ENCODE results near the gene C2CD4C. TPM values are rescaled to one million over a fixed set of nuclear protein-coding genes. Genes with fewer than 3 reads are reported as not detected.
"Not testable (repeated sequence)": the region's sequence is repeated elsewhere in the genome, so short reads cannot be mapped to it uniquely, and the experiment has no call there.

Gene C2CD4C
- total and polyA plus RNA-seq, 2 donors from 2014 or later = 0.99 to 1.9 TPM

DNA sequence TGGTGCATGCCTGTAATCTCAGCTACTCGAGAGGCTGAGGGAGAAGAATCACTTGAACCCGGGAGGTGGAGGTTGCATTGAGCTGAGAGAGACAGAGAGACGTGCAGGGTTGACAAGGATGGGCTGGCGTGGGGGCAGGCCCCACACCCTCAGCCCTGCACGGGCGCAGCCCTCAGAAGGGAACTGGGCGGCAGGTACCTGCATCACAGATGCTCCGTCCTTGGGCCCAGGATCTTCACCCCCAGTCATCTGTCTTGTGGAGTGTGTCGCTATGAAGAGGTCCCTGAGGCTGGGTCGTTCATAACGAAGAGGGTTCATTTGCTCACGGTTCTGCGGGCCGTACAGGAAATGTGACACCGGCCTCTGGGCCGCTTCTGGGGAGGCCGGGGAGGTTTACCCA is 20.3 kb downstream of the C2CD4C start:
- intact Hi-C loops (cut with DNase I) = no loop called here
- no peaks in the 10 kb centered on the region for H3K36me3 ChIP-seq (ENCODE audit: control insufficient read depth in 2 of 3, insufficient read depth in 3 of 3, low read length in 3 of 3)
- FAIRE-seq (no peak), DNase-seq (no peak)
- TF ChIP-seq, protein P1, sequence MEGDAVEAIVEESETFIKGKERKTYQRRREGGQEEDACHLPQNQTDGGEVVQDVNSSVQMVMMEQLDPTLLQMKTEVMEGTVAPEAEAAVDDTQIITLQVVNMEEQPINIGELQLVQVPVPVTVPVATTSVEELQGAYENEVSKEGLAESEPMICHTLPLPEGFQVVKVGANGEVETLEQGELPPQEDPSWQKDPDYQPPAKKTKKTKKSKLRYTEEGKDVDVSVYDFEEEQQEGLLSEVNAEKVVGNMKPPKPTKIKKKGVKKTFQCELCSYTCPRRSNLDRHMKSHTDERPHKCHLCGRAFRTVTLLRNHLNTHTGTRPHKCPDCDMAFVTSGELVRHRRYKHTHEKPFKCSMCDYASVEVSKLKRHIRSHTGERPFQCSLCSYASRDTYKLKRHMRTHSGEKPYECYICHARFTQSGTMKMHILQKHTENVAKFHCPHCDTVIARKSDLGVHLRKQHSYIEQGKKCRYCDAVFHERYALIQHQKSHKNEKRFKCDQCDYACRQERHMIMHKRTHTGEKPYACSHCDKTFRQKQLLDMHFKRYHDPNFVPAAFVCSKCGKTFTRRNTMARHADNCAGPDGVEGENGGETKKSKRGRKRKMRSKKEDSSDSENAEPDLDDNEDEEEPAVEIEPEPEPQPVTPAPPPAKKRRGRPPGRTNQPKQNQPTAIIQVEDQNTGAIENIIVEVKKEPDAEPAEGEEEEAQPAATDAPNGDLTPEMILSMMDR (IDR thresholded peaks at IDR 0.05; ENCODE audit: borderline replicate concordance, extremely low read depth, insufficient read depth) = no peak
- no peak overlapping the region for H3K27ac ChIP-seq (ENCODE audit: low read depth in 2 of 2, low read length in 2 of 2)
- H3K27me3 ChIP-seq (ENCODE audit: control insufficient read depth, insufficient read depth, low read length) = no peaks in the 10 kb centered on the region
- no peak overlapping the region for H3K4me3 ChIP-seq (ENCODE audit: low read length in 3 of 3)
- H3K4me1 ChIP-seq (ENCODE audit: control insufficient read depth in 2 of 3, insufficient read depth in 2 of 3, low read depth in 1 of 3, low read length in 3 of 3) = peaks cover 0 to 3% (median 0%) of the 10 kb centered on the region in 3 donors
- no peak overlapping the region for H3K9ac ChIP-seq (ENCODE audit: low read length in 3 of 3)
- H3K9me3 ChIP-seq (ENCODE audit: control insufficient read depth in 2 of 3, insufficient read depth in 1 of 3, low read length in 3 of 3) = no peaks in the 10 kb centered on the region

DNA sequence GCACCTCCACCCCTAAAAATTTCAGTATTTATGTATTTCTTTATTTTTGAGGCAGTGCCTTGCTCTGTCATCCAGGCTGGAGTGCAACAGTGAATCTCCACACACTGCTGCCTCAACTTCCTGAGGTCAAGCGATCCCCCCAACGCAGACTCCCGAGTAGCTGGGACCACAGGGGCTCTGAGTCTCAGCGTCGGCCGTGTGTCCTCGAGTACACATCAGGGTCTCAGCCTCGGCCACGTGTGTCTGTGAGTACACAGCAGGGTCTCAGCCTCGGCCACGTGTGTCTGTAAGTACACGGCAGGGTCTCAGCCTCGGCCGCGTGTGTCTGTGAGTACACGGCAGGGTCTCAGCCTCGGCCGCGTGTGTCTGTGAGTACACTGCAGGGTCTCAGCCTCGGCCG is 21.2 kb downstream of the C2CD4C start:
- DNase-seq (peak in 1 of 5 donors; percentile 28), FAIRE-seq (no peak)
- H3K27ac ChIP-seq (ENCODE audit: low read depth in 2 of 2, low read length in 2 of 2) = no peak overlapping the region
- H3K9ac ChIP-seq (ENCODE audit: low read length in 3 of 3) = no peak overlapping the region
- no peaks in the 10 kb centered on the region for H3K36me3 ChIP-seq (ENCODE audit: control insufficient read depth in 2 of 3, insufficient read depth in 3 of 3, low read length in 3 of 3)
- no peak overlapping the region for H3K4me3 ChIP-seq (ENCODE audit: low read length in 3 of 3)
- intact Hi-C loops (cut with DNase I) = no loop called here
- H3K9me3 ChIP-seq (ENCODE audit: control insufficient read depth in 2 of 3, insufficient read depth in 1 of 3, low read length in 3 of 3) = no peaks in the 10 kb centered on the region
- H3K27me3 ChIP-seq (ENCODE audit: control insufficient read depth, insufficient read depth, low read length) = no peaks in the 10 kb centered on the region
- H3K4me1 ChIP-seq (ENCODE audit: control insufficient read depth in 2 of 3, insufficient read depth in 2 of 3, low read depth in 1 of 3, low read length in 3 of 3) = peaks cover 0 to 3% (median 0%) of the 10 kb centered on the region in 3 donors
- TF ChIP-seq, protein P1 (IDR thresholded peaks at IDR 0.05; ENCODE audit: borderline replicate concordance, extremely low read depth, insufficient read depth) = no peak

DNA sequence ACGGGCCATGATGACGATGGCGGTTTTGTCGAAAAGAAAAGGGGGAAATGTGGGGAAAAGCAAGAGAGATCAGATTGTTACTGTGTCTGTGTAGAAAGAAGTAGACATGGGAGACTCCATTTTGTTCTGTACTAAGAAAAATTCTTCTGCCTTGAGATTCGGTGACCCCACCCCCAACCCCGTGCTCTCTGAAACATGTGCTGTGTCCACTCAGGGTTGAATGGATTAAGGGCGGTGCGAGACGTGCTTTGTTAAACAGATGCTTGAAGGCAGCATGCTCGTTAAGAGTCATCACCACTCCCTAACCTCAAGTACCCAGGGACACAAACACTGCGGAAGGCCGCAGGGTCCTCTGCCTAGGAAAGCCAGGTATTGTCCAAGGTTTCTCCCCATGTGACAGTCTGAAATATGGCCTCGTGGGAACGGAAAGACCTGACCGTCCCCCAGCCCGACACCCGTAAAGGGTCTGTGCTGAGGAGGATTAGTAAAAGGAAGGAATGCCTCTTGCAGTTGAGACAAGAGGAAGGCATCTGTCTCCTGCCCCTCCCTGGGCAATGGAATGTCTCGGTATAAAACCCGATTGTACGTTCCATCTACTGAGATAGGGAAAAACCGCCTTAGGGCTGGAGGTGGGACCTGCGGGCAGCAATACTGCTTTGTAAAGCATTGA is 22.2 kb downstream of the C2CD4C start:
- H3K9me3 ChIP-seq (ENCODE audit: control insufficient read depth in 2 of 3, insufficient read depth in 1 of 3, low read length in 3 of 3); H3K27ac ChIP-seq (ENCODE audit: low read depth in 2 of 2, low read length in 2 of 2); H3K27me3 ChIP-seq (ENCODE audit: control insufficient read depth, insufficient read depth, low read length); H3K36me3 ChIP-seq (ENCODE audit: control insufficient read depth in 2 of 3, insufficient read depth in 3 of 3, low read length in 3 of 3); H3K4me3 ChIP-seq (ENCODE audit: low read length in 3 of 3); intact Hi-C loops (cut with DNase I); H3K9ac ChIP-seq (ENCODE audit: low read length in 3 of 3); FAIRE-seq; H3K4me1 ChIP-seq (ENCODE audit: control insufficient read depth in 2 of 3, insufficient read depth in 2 of 3, low read depth in 1 of 3, low read length in 3 of 3): not testable (repeated sequence)
- DNase-seq = peak in 1 of 5 donors; percentile 37

DNA sequence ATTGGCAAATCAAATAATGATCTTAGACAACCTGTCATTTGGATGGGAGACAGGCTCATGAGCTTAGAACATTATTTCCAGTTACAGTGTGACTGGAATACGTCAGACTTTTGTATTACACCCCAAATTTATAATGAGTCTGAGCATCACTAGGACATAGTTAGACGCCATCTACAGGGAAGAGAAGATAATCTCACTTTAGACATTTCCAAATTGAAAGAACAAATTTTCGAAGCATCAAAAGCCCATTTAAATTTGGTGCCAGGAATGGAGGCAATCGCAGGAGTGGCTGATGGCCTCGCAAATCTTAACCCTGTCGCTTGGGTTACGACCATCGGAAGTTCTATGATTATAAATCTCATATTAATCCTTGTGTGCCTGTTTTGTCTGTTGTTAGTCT is 22.8 kb downstream of the C2CD4C start:
- H3K9ac ChIP-seq (ENCODE audit: low read length in 3 of 3); H3K27ac ChIP-seq (ENCODE audit: low read depth in 2 of 2, low read length in 2 of 2); intact Hi-C loops (cut with DNase I); H3K36me3 ChIP-seq (ENCODE audit: control insufficient read depth in 2 of 3, insufficient read depth in 3 of 3, low read length in 3 of 3); FAIRE-seq; H3K9me3 ChIP-seq (ENCODE audit: control insufficient read depth in 2 of 3, insufficient read depth in 1 of 3, low read length in 3 of 3); DNase-seq; H3K4me1 ChIP-seq (ENCODE audit: control insufficient read depth in 2 of 3, insufficient read depth in 2 of 3, low read depth in 1 of 3, low read length in 3 of 3); H3K27me3 ChIP-seq (ENCODE audit: control insufficient read depth, insufficient read depth, low read length); H3K4me3 ChIP-seq (ENCODE audit: low read length in 3 of 3): not testable (repeated sequence)

Data from kidney (tissue), 14 donors.